Measurements from ENCODE around the gene AADAC.
"Not testable (repeated sequence)": the region's sequence is repeated elsewhere in the genome, so short reads cannot be mapped to it uniquely, and the experiment has no call there.

AADAC gene

GRCh38 chr3:151800431-151800830, 13.5 kb upstream of the AADAC start:
- no peak for ATAC-seq

GRCh38 chr3:151804267-151804666, 9.6 kb upstream of the AADAC start:
- ATAC-seq: no peak

GRCh38 chr3:151806838-151807237, 7.1 kb upstream of the AADAC start:
- no peak for ATAC-seq

GRCh38 chr3:151808926-151809325, 5.0 kb upstream of the AADAC start:
- ATAC-seq: not testable (repeated sequence)

- no peak for ATAC-seq
Observed at GRCh38 chr3:151811474-151811873, 2.4 kb upstream of the AADAC start.

- no peak for ATAC-seq
Observed at GRCh38 chr3:151814588-151814987, 672 bp downstream of the AADAC start.

GRCh38 chr3:151816091-151816604, 2.2 kb downstream of the AADAC start:
- no peak for ATAC-seq

- ATAC-seq: no peak
Observed at GRCh38 chr3:151817473-151817872, 3.6 kb downstream of the AADAC start.

- ATAC-seq: no peak
Observed at GRCh38 chr3:151818361-151818760, 4.4 kb downstream of the AADAC start.

- no peak for ATAC-seq
Observed at GRCh38 chr3:151819910-151820309, 6.0 kb downstream of the AADAC start.

- ATAC-seq: no peak
Observed at GRCh38 chr3:151827816-151828215, 13.9 kb downstream of the AADAC start.

- ATAC-seq: no peak
Observed at GRCh38 chr3:151835751-151836525, 22.0 kb downstream of the AADAC start.

GRCh38 chr3:151837057-151837456, 23.1 kb downstream of the AADAC start:
- no peak for ATAC-seq

- no peak for ATAC-seq
Observed at GRCh38 chr3:151838574-151839312, 24.8 kb downstream of the AADAC start.

GRCh38 chr3:151839313-151839631, 25.4 kb downstream of the AADAC start:
- no peak for ATAC-seq

- ATAC-seq: no peak
Observed at GRCh38 chr3:151841801-151842200, 27.9 kb downstream of the AADAC start.

GRCh38 chr3:151843275-151843674, 29.4 kb downstream of the AADAC start:
- no peak for ATAC-seq

GRCh38 chr3:151845306-151845905, 31.5 kb downstream of the AADAC start:
- ATAC-seq: no peak

GRCh38 chr3:151850065-151850464, 36.1 kb downstream of the AADAC start:
- not testable (repeated sequence) for ATAC-seq

- no peak for ATAC-seq
Observed at GRCh38 chr3:151852074-151852811, 38.3 kb downstream of the AADAC start.

- ATAC-seq: no peak
Observed at GRCh38 chr3:151856118-151856517, 42.2 kb downstream of the AADAC start.

- no peak for ATAC-seq
Observed at GRCh38 chr3:151856641-151857040, 42.7 kb downstream of the AADAC start.

GRCh38 chr3:151859233-151859673, 45.3 kb downstream of the AADAC start:
- ATAC-seq: no peak

Data from activated CD4-positive, CD25-positive, alpha-beta regulatory T cell treated with anti-CD3 and anti-CD28 coated beads, Interleukin-2, amount 50 U/mL, for 24 hours (primary cell).